ENCODE measurements around the gene BTBD9. TPM values are rescaled to one million over a fixed set of nuclear protein-coding genes. Genes with fewer than 3 reads are reported as not detected.

The BTBD9 gene
- total RNA-seq, 2 donors from 2014 or later: 15.3 to 23.6 TPM

DNA sequence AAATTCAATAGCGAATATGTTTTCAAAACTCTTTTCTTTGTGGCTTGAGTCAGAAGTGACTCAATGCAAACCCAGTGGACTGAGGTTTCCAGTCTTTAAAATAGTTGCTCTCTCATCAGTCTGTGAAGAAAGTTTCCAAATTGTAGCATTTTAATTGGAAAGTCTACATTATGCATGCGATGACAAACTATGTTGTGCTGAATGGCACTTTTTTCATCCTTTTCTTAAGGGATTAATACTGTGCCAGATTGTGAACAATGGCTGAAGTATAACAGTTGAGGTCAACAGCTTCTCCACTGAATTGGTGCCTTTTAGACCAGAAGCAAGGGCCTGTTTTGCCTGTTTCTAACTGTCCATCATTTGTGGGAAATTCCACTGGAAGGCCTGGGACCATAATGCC lies 377.1 kb downstream of the BTBD9 start:
- intact Hi-C loops (cut with DNase I): no loop called here
- no peak overlapping the region for H3K9ac ChIP-seq (ENCODE audit: low read depth in 2 of 2, low read length in 2 of 2)

DNA sequence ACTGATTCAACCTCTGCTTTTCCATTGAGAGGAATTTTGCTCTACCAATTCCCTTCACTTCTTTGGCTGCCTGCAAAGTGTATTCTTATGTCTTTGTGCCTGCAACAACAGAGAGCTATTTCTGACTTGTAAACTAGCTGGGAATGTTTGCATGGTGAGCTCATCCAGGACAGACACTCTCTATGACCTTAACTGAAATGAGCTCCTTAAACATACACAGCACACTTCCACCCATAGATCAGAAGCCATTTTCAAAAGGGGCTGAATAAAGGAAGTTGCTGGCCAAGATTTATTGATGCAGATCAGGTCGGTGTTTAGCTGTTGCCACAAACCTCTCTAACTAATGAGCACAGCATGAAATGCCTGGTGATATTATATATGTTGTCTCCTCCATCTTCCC lies 377.7 kb downstream of the BTBD9 start:
- Histone ChIP-seq H3K9me3 (no peaks in the 10 kb centered on the region), H3K27me3 (no peaks in the 10 kb centered on the region), H3K27ac (no peak overlapping the region), H3K9ac (ENCODE audit: low read depth in 2 of 2, low read length in 2 of 2) (no peak overlapping the region), H3K4me1 (no peaks in the 10 kb centered on the region), H3K4me3 (no peak overlapping the region), H3K36me3 (no peaks in the 10 kb centered on the region)
- TF ChIP-seq, protein P1, sequence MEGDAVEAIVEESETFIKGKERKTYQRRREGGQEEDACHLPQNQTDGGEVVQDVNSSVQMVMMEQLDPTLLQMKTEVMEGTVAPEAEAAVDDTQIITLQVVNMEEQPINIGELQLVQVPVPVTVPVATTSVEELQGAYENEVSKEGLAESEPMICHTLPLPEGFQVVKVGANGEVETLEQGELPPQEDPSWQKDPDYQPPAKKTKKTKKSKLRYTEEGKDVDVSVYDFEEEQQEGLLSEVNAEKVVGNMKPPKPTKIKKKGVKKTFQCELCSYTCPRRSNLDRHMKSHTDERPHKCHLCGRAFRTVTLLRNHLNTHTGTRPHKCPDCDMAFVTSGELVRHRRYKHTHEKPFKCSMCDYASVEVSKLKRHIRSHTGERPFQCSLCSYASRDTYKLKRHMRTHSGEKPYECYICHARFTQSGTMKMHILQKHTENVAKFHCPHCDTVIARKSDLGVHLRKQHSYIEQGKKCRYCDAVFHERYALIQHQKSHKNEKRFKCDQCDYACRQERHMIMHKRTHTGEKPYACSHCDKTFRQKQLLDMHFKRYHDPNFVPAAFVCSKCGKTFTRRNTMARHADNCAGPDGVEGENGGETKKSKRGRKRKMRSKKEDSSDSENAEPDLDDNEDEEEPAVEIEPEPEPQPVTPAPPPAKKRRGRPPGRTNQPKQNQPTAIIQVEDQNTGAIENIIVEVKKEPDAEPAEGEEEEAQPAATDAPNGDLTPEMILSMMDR (IDR thresholded peaks at IDR 0.05): no peak
- intact Hi-C loops (cut with DNase I): no loop called here
- no peak for DNase-seq

More for the DNA sequence above, 377.1 kb downstream of the BTBD9 start:
- Histone ChIP-seq H3K4me1 (no peaks in the 10 kb centered on the region), H3K36me3 (no peaks in the 10 kb centered on the region), H3K4me3 (no peak overlapping the region), H3K27ac (no peak overlapping the region), H3K9me3 (no peaks in the 10 kb centered on the region), H3K27me3 (no peaks in the 10 kb centered on the region)
- TF ChIP-seq, protein P1 (IDR thresholded peaks at IDR 0.05): no peak
- no peak for DNase-seq

DNA sequence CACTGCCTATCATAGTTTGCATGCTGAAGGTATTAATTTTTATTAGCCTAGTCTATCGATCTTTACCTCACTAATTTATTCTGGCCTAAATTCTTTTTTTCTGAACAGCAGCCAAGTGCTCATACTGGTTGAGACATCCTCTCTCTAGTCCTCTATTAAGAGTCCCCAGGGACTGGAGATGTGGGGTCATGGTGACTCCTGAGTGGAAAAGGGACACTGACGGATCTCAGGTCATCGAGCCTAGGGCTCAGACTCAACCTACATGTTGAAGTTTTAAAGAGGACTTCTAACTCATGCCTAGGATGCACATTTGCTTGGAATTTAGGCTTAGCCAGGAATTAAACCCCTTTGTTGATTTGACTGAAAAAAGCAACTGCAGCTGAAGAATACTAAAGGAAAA lies 378.1 kb downstream of the BTBD9 start:
- Histone ChIP-seq H3K4me3 (no peak overlapping the region), H3K9ac (ENCODE audit: low read depth in 2 of 2, low read length in 2 of 2) (no peak overlapping the region), H3K27me3 (no peaks in the 10 kb centered on the region), H3K27ac (no peak overlapping the region), H3K9me3 (no peaks in the 10 kb centered on the region), H3K36me3 (no peaks in the 10 kb centered on the region), H3K4me1 (no peaks in the 10 kb centered on the region)
- intact Hi-C loops (cut with DNase I): no loop called here
- TF ChIP-seq, protein P1 (IDR thresholded peaks at IDR 0.05): no peak
- DNase-seq: no peak

DNA sequence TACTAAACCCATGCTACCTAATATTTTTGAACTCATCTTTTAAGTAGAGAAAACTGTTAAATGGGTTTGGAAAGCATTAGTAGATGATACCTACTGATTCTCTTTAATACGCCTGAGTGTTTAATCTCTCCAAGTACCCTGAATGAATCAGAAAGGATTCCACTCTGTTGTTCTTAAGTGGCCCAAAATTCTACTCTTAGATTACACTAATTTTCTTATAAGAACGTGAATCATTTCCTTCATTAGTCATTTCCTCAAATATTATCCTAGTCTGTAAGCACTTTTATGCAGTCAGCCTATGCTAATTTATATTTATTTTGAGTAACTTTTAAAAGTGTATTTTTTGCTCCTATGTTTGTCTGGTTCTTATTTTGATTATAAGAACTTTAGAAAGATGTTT lies 380.0 kb downstream of the BTBD9 start:
- Histone ChIP-seq H3K9ac (ENCODE audit: low read depth in 2 of 2, low read length in 2 of 2) (no peak overlapping the region), H3K9me3 (no peaks in the 10 kb centered on the region), H3K36me3 (no peaks in the 10 kb centered on the region), H3K27ac (no peak overlapping the region), H3K27me3 (no peaks in the 10 kb centered on the region), H3K4me3 (no peak overlapping the region), H3K4me1 (no peaks in the 10 kb centered on the region)
- TF ChIP-seq, protein P1 (IDR thresholded peaks at IDR 0.05): no peak
- intact Hi-C loops (cut with DNase I): no loop called here
- DNase-seq: no peak

DNA sequence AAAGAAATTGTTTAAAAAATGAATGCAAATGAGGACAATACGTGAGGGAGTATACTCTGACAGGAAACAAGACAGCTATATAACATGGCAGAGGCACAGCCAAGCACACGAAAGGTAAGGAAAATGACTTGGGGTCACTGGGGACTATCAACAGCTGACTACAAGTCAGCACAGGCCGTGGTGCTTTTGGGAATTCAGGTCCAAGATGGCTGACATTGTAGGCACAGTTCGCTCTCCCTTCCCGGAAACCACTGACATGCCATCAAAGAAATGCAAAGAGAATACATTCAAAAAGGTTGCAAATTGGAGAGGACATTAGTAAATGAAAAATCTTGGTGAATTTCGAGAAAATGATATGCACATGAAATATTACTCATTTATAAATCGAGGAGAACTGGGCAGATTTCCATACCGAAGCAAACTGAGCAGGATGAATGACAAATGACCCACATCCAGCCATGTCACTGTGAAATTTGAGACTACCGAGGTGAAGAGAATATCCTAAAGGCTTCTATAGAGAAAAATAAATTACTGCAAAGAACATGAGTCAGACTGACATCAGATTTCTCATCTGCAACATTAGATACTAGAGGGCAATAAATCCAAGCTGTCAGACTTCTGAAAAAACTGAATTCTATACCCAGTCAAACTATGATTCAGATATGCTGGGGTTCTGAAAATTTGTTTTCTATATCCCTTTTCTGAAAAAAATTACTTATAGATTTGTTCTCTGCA lies 391.1 kb downstream of the BTBD9 start:
- Histone ChIP-seq H3K36me3 (no peaks in the 10 kb centered on the region), H3K27ac (no peak overlapping the region), H3K9me3 (no peaks in the 10 kb centered on the region), H3K27me3 (no peaks in the 10 kb centered on the region), H3K9ac (ENCODE audit: low read depth in 2 of 2, low read length in 2 of 2) (no peak overlapping the region), H3K4me3 (no peak overlapping the region), H3K4me1 (no peaks in the 10 kb centered on the region)
- intact Hi-C loops (cut with DNase I): no loop called here
- TF ChIP-seq, protein P1 (IDR thresholded peaks at IDR 0.05): no peak
- DNase-seq: no peak

Data from colonic mucosa (tissue), 4 donors.